Fibroblast of lung (primary cell): Measurements from ENCODE around the gene STRIP2. TPM values are rescaled to one million over a fixed set of nuclear protein-coding genes. Genes with fewer than 3 reads are reported as not detected.

ENCODE experiments used
- DNase-seq, 2 donors: peaks; one replicate each; pipeline versions ENCODE4 v3.0.0 to v3.0.0-alpha.2; 2010; ENCODE audit warnings: low read depth in 2 of 2
- H2AFZ ChIP-seq: 2 replicates; pipeline ENCODE4 v1.5.1; 2012; ENCODE audit warnings: low read length, control low read depth, inconsistent platforms
- H3K27ac ChIP-seq: 2 replicates; pipeline ENCODE4 v1.5.1; 2011; ENCODE audit warnings: low read length, control low read depth; ENCODE audit not compliant: insufficient read depth
- H3K27me3 ChIP-seq: 2 replicates; pipeline ENCODE4 v1.5.1; 2011; ENCODE audit warnings: mild to moderate bottlenecking, low read length; ENCODE audit not compliant: control insufficient read depth, insufficient read depth
- H3K36me3 ChIP-seq: 2 replicates; pipeline ENCODE4 v1.5.1; 2011; ENCODE audit warnings: low read length; ENCODE audit not compliant: control insufficient read depth, insufficient read depth
- H3K4me1 ChIP-seq: 2 replicates; pipeline ENCODE4 v1.5.1; 2011; ENCODE audit warnings: low read length; ENCODE audit not compliant: control insufficient read depth, insufficient read depth; ENCODE audit errors: extremely low read depth
- H3K4me2 ChIP-seq: 2 replicates; pipeline ENCODE4 v1.5.1; 2011; ENCODE audit warnings: low read length, control low read depth; ENCODE audit not compliant: insufficient read depth; ENCODE audit errors: extremely low read depth
- H3K4me3 ChIP-seq, 4 experiments: fragments of 200-600 bp in 1 of 4; sonication (generic) in 1 of 4; replicated peaks in 1 of 4; 2 replicates each; pipeline ENCODE4 v1.5.1; 2011 to 2016; ENCODE audit warnings: low read length in 4 of 4, low read depth in 3 of 4, mild to moderate bottlenecking in 3 of 4, control low read depth in 2 of 4, inconsistent platforms in 1 of 4, mixed read lengths in 1 of 4; ENCODE audit not compliant: insufficient read depth in 1 of 4; ENCODE audit errors: control extremely low read depth in 1 of 4
- H3K79me2 ChIP-seq: 2 replicates; pipeline ENCODE4 v1.5.1; 2012; ENCODE audit warnings: mild to moderate bottlenecking, low read length, inconsistent platforms; ENCODE audit not compliant: control insufficient read depth, insufficient read depth
- H3K9ac ChIP-seq: 2 replicates; pipeline ENCODE4 v1.5.1; 2011; ENCODE audit warnings: mild to moderate bottlenecking, low read length, control low read depth; ENCODE audit not compliant: insufficient read depth
- H3K9me3 ChIP-seq: 2 replicates; pipeline ENCODE4 v1.5.1; 2012; ENCODE audit warnings: low read depth, low read length; ENCODE audit not compliant: control insufficient read depth, insufficient read depth
- H4K20me1 ChIP-seq: 2 replicates; pipeline ENCODE4 v1.5.1; 2011; ENCODE audit warnings: low read length; ENCODE audit not compliant: control insufficient read depth, insufficient read depth; ENCODE audit errors: extremely low read depth
- EZH2 ChIP-seq: IDR thresholded peaks from 2 replicates; pipeline ENCODE4 v1.5.1; 2012; ENCODE audit warnings: low read length, control low read depth, mild to moderate bottlenecking; ENCODE audit errors: missing control alignments
- polyA plus RNA-seq, 2 donors: library from polyadenylated mRNA; depleted of rRNA in 1 of 2; stranded (reverse) in 1 of 2; unstranded in 1 of 2; fragments of >200 nt; gene quantifications; 2 replicates each; pipeline ENCODE4 v1.2.1, GENCODE V29; 2011 to 2012; ENCODE audit warnings: missing spikeins in 1 of 2
- total RNA-seq: library from RNA; depleted of rRNA; stranded (reverse); fragments of >200 nt; gene quantifications from 2 replicates; pipeline ENCODE4 v1.2.1, GENCODE V29; 2014
- TF ChIP-seq, protein P1 (sequence below), 2 donors: IDR thresholded peaks in 1 of 2; conservative IDR thresholded peaks in 1 of 2; 1 replicate in 1 of 2; 2 replicates in 1 of 2; pipeline ENCODE4 v1.5.1; 2011 to 2012; ENCODE audit warnings: low read length in 2 of 2, control low read depth in 1 of 2, inconsistent platforms in 1 of 2, low read depth in 1 of 2, mild to moderate bottlenecking in 1 of 2

Gene STRIP2
- total and polyA plus RNA-seq, 2 donors (not counting 1 experiment from before 2014, with no cell fraction given) = 1.9 to 10.9 TPM

GRCh38 chr7:129464194-129464593 lies 30.0 kb downstream of the STRIP2 start:
- peaks cover 4% of the 10 kb centered on the region for H3K36me3 ChIP-seq
- H3K9me3 ChIP-seq = no peaks in the 10 kb centered on the region
- no peak for DNase-seq
- no peak overlapping the region for H2AFZ ChIP-seq
- H3K4me2 ChIP-seq = no peak overlapping the region
- no peak overlapping the region for H3K4me3 ChIP-seq
- TF ChIP-seq, protein P1, sequence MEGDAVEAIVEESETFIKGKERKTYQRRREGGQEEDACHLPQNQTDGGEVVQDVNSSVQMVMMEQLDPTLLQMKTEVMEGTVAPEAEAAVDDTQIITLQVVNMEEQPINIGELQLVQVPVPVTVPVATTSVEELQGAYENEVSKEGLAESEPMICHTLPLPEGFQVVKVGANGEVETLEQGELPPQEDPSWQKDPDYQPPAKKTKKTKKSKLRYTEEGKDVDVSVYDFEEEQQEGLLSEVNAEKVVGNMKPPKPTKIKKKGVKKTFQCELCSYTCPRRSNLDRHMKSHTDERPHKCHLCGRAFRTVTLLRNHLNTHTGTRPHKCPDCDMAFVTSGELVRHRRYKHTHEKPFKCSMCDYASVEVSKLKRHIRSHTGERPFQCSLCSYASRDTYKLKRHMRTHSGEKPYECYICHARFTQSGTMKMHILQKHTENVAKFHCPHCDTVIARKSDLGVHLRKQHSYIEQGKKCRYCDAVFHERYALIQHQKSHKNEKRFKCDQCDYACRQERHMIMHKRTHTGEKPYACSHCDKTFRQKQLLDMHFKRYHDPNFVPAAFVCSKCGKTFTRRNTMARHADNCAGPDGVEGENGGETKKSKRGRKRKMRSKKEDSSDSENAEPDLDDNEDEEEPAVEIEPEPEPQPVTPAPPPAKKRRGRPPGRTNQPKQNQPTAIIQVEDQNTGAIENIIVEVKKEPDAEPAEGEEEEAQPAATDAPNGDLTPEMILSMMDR (conservative IDR thresholded peaks at IDR 0.05 in 1 of 2, IDR thresholded peaks at IDR 0.05 in 1 of 2; ENCODE audit: low read depth in 1 of 2, low read length in 2 of 2) = no peak
- no peak for TF ChIP-seq EZH2
- no peak overlapping the region for H3K9ac ChIP-seq
- H3K27ac ChIP-seq = no peak overlapping the region
- H3K4me1 ChIP-seq = no peaks in the 10 kb centered on the region
- H3K79me2 ChIP-seq = no peaks in the 10 kb centered on the region
- no peaks in the 10 kb centered on the region for H4K20me1 ChIP-seq
- no peaks in the 10 kb centered on the region for H3K27me3 ChIP-seq

GRCh38 chr7:129465080-129465479 lies 30.8 kb downstream of the STRIP2 start:
- Histone ChIP-seq H3K4me2 (no peak overlapping the region), H3K36me3 (peaks cover 2% of the 10 kb centered on the region)

DNA sequence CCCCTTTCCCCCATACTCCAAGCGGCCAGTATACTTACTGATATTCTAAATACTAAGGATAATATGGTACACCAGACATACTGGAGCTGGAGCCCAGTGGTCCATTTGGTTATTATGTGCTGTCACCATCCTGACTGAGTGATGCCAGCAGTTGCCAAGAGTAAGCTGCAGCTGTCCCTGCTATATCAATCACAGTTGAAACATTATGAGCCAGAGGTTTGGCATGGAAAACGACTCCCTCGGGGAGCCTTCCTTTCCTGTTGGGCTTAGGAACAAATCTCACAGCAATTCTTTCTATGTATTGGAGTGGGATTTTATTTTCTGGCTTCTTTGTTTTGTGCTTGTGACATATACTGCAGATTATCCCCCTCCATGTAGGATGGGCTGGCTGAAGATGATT lies 32.6 kb downstream of the STRIP2 start:
- H3K79me2 ChIP-seq = no peaks in the 10 kb centered on the region
- DNase-seq = no peak
- no peaks in the 10 kb centered on the region for H3K9me3 ChIP-seq
- no peak overlapping the region for H3K4me2 ChIP-seq
- TF ChIP-seq, protein P1 (conservative IDR thresholded peaks at IDR 0.05 in 1 of 2, IDR thresholded peaks at IDR 0.05 in 1 of 2; ENCODE audit: low read depth in 1 of 2, low read length in 2 of 2) = no peak
- no peak for TF ChIP-seq EZH2
- H3K27me3 ChIP-seq = no peaks in the 10 kb centered on the region
- no peak overlapping the region for H3K27ac ChIP-seq
- H2AFZ ChIP-seq = no peak overlapping the region
- no peaks in the 10 kb centered on the region for H4K20me1 ChIP-seq
- H3K4me1 ChIP-seq = no peaks in the 10 kb centered on the region
- H3K36me3 ChIP-seq = peaks cover 1% of the 10 kb centered on the region
- no peak overlapping the region for H3K9ac ChIP-seq
- no peak overlapping the region for H3K4me3 ChIP-seq

More at GRCh38 chr7:129465080-129465479, 30.8 kb downstream of the STRIP2 start:
- Histone ChIP-seq H3K4me1 (no peaks in the 10 kb centered on the region), H3K9me3 (no peaks in the 10 kb centered on the region), H3K27me3 (no peaks in the 10 kb centered on the region), H4K20me1 (no peaks in the 10 kb centered on the region), H2AFZ (no peak overlapping the region), H3K27ac (no peak overlapping the region), H3K4me3 (no peak overlapping the region), H3K9ac (no peak overlapping the region), H3K79me2 (no peaks in the 10 kb centered on the region)
- no peak for TF ChIP-seq EZH2
- TF ChIP-seq, protein P1 (conservative IDR thresholded peaks at IDR 0.05 in 1 of 2, IDR thresholded peaks at IDR 0.05 in 1 of 2; ENCODE audit: low read depth in 1 of 2, low read length in 2 of 2) = no peak
- DNase-seq = no peak
